RPMI7951 (cell line): ENCODE measurements around the gene TENM4. TPM values are rescaled to one million over a fixed set of nuclear protein-coding genes. Genes with fewer than 3 reads are reported as not detected.
"Not testable (repeated sequence)": the region's sequence is repeated elsewhere in the genome, so short reads cannot be mapped to it uniquely, and the experiment has no call there.

Experiments
- DNase-seq: peaks from one replicate; pipeline ENCODE4 v3.0.0-alpha.2; 2012; ENCODE audit warnings: low read depth
- total RNA-seq: library from RNA; depleted of rRNA; stranded (reverse); fragments of >200 nt; shearing (Covaris generic); gene quantifications from 2 replicates; pipeline ENCODE4 v1.2.3, GENCODE V29; 2014

Gene TENM4
- total RNA-seq, 1 experiment from 2014 or later = 25.1 TPM

- no peak for DNase-seq
These were observed 530.5 kb downstream of the TENM4 start for GRCh38 chr11:78910322-78910721.

- no peak for DNase-seq
These were observed 531.4 kb downstream of the TENM4 start for GRCh38 chr11:78909386-78909785.

GRCh38 chr11:78907636-78908035 lies 533.2 kb downstream of the TENM4 start:
- no peak for DNase-seq

GRCh38 chr11:78906566-78906965 lies 534.3 kb downstream of the TENM4 start:
- no peak for DNase-seq

- no peak for DNase-seq
These were observed 535.1 kb downstream of the TENM4 start for GRCh38 chr11:78905756-78906155.

- DNase-seq = no peak
These were observed 537.9 kb downstream of the TENM4 start for GRCh38 chr11:78902771-78903507.

- DNase-seq = no peak
These were observed 539.0 kb downstream of the TENM4 start for GRCh38 chr11:78901831-78902230.

- no peak for DNase-seq
These were observed 542.5 kb downstream of the TENM4 start for GRCh38 chr11:78898266-78898775.

- no peak for DNase-seq
These were observed 546.8 kb downstream of the TENM4 start for GRCh38 chr11:78893996-78894395.

- DNase-seq = no peak
These were observed 551.1 kb downstream of the TENM4 start for GRCh38 chr11:78889698-78890097.

- no peak for DNase-seq
These were observed 554.2 kb downstream of the TENM4 start for GRCh38 chr11:78886616-78887015.

GRCh38 chr11:78884761-78885160 lies 556.1 kb downstream of the TENM4 start:
- no peak for DNase-seq

- peak; percentile 19 for DNase-seq
These were observed 557.3 kb downstream of the TENM4 start for GRCh38 chr11:78883506-78883905.

GRCh38 chr11:78879094-78879980 lies 561.5 kb downstream of the TENM4 start:
- DNase-seq = not testable (repeated sequence)

- DNase-seq = no peak
These were observed 562.2 kb downstream of the TENM4 start for GRCh38 chr11:78878631-78879030.

GRCh38 chr11:78876676-78877075 lies 564.2 kb downstream of the TENM4 start:
- DNase-seq = no peak

- no peak for DNase-seq
These were observed 570.2 kb downstream of the TENM4 start for GRCh38 chr11:78870655-78871054.

GRCh38 chr11:78869293-78869692 lies 571.5 kb downstream of the TENM4 start:
- DNase-seq = no peak

- DNase-seq = peak; percentile 60
These were observed 572.3 kb downstream of the TENM4 start for GRCh38 chr11:78868563-78868962.

GRCh38 chr11:78860720-78861422 lies 580.0 kb downstream of the TENM4 start:
- peak; percentile 33 for DNase-seq

GRCh38 chr11:78857688-78858087 lies 583.1 kb downstream of the TENM4 start:
- peak; percentile 64 for DNase-seq

- DNase-seq = peak; percentile 20
These were observed 584.6 kb downstream of the TENM4 start for GRCh38 chr11:78856211-78856610.
